ENCODE data around the gene IGFALS.

Gene IGFALS

GRCh38 chr16:1776672-1776955 is 16.9 kb downstream of the IGFALS start:
- no peak overlapping the region for H2AFZ ChIP-seq (ENCODE audit: low read length)
- no peak overlapping the region for H3K9ac ChIP-seq (ENCODE audit: low read length)
- H3K4me1 ChIP-seq (ENCODE audit: low read length): peaks cover 8% of the 10 kb centered on the region; the same call in 1 of the 2 replicates
- DNase-seq: no peak
- TF ChIP-seq EZH2 (optimal IDR thresholded peaks at IDR 0.05; ENCODE audit: low read depth, low read length) (no peak), EZH2phosphoT487 (IDR thresholded peaks at IDR 0.05; ENCODE audit: low read length) (no peak), CTCF (IDR thresholded peaks at IDR 0.05; ENCODE audit: low read length) (no peak)
- H4K20me1 ChIP-seq (ENCODE audit: insufficient read depth, low read length): no peaks in the 10 kb centered on the region
- H3K4me3 ChIP-seq (ENCODE audit: low read length): no peak overlapping the region
- H3K9me2 ChIP-seq (replicated peaks; ENCODE audit: insufficient read depth, low read length): no peaks in the 10 kb centered on the region
- H3K27me3 ChIP-seq (replicated peaks; ENCODE audit: insufficient read depth, low read length): no peaks in the 10 kb centered on the region
- no peaks in the 10 kb centered on the region for H3K9me3 ChIP-seq (replicated peaks; ENCODE audit: insufficient read depth, low read length)
- H3K79me2 ChIP-seq (ENCODE audit: low read length): peaks cover 65% of the 10 kb centered on the region
- H3K36me3 ChIP-seq (replicated peaks; ENCODE audit: insufficient read depth, low read length): no peaks in the 10 kb centered on the region
- no peak overlapping the region for H3K27ac ChIP-seq (ENCODE audit: low read length)
- H3F3A ChIP-seq (ENCODE audit: insufficient read depth, low read length): peaks cover 27% of the 10 kb centered on the region
- no peak overlapping the region for H3K4me2 ChIP-seq (ENCODE audit: low read depth, low read length)

GRCh38 chr16:1775846-1776671 is 17.4 kb downstream of the IGFALS start:
- Histone ChIP-seq H3K27me3 (replicated peaks; ENCODE audit: insufficient read depth, low read length) (no peaks in the 10 kb centered on the region), H3K4me3 (ENCODE audit: low read length) (no peak overlapping the region), H3K9me2 (replicated peaks; ENCODE audit: insufficient read depth, low read length) (no peaks in the 10 kb centered on the region), H3K9me3 (replicated peaks; ENCODE audit: insufficient read depth, low read length) (no peaks in the 10 kb centered on the region), H3K4me2 (ENCODE audit: low read depth, low read length) (no peak overlapping the region), H3K79me2 (ENCODE audit: low read length) (peaks cover 60% of the 10 kb centered on the region), H3K4me1 (ENCODE audit: low read length) (peaks cover 3% of the 10 kb centered on the region; the same call in 1 of the 2 replicates), H3F3A (ENCODE audit: insufficient read depth, low read length) (peaks cover 21% of the 10 kb centered on the region), H2AFZ (ENCODE audit: low read length) (no peak overlapping the region), H3K36me3 (replicated peaks; ENCODE audit: insufficient read depth, low read length) (no peaks in the 10 kb centered on the region), H3K27ac (ENCODE audit: low read length) (no peak overlapping the region), H4K20me1 (ENCODE audit: insufficient read depth, low read length) (no peaks in the 10 kb centered on the region), H3K9ac (ENCODE audit: low read length) (no peak overlapping the region)
- DNase-seq: no peak
- TF ChIP-seq EZH2 (optimal IDR thresholded peaks at IDR 0.05; ENCODE audit: low read depth, low read length): no peak

- Histone ChIP-seq H3K79me2 (ENCODE audit: low read length) (peaks cover 56% of the 10 kb centered on the region), H3K4me1 (ENCODE audit: low read length) (0 out of 2 replicates have a peak, but pooled peaks cover 3% of the 10 kb centered on the region), H3K27me3 (replicated peaks; ENCODE audit: insufficient read depth, low read length) (no peaks in the 10 kb centered on the region), H3K4me2 (ENCODE audit: low read depth, low read length) (no peak overlapping the region), H3K9ac (ENCODE audit: low read length) (no peak overlapping the region), H3K36me3 (replicated peaks; ENCODE audit: insufficient read depth, low read length) (no peaks in the 10 kb centered on the region), H3K27ac (ENCODE audit: low read length) (no peak overlapping the region), H3K4me3 (ENCODE audit: low read length) (no peak overlapping the region), H2AFZ (ENCODE audit: low read length) (no peak overlapping the region), H3K9me3 (replicated peaks; ENCODE audit: insufficient read depth, low read length) (no peaks in the 10 kb centered on the region), H4K20me1 (ENCODE audit: insufficient read depth, low read length) (no peaks in the 10 kb centered on the region), H3K9me2 (replicated peaks; ENCODE audit: insufficient read depth, low read length) (no peaks in the 10 kb centered on the region), H3F3A (ENCODE audit: insufficient read depth, low read length) (peaks cover 13% of the 10 kb centered on the region)
- TF ChIP-seq EZH2phosphoT487 (IDR thresholded peaks at IDR 0.05; ENCODE audit: low read length) (no peak), EZH2 (optimal IDR thresholded peaks at IDR 0.05; ENCODE audit: low read depth, low read length) (no peak), CTCF (IDR thresholded peaks at IDR 0.05; ENCODE audit: low read length) (no peak)
- no peak for DNase-seq
Observed at GRCh38 chr16:1775006-1775845, 18.3 kb downstream of the IGFALS start.

Measured in MM.1S (cell line).